Testis (tissue), 3 donors: ENCODE measurements around the gene SECTM1. TPM values are rescaled to one million over a fixed set of nuclear protein-coding genes. Genes with fewer than 3 reads are reported as not detected.
"Not testable (repeated sequence)": the region's sequence is repeated elsewhere in the genome, so short reads cannot be mapped to it uniquely, and the experiment has no call there.

ENCODE experiments used
- DNase-seq: peaks from one replicate; pipeline ENCODE4 v3.0.0-alpha.2; 2019
- H3K27ac ChIP-seq, 2 donors: fragments of 200-600 bp; sonication (generic); one replicate each; pipeline ENCODE4 v1.5.1; 2019
- H3K27me3 ChIP-seq: fragments of 200-600 bp; sonication (generic); one replicate; pipeline ENCODE4 v1.5.1; 2019
- H3K36me3 ChIP-seq: fragments of 200-600 bp; sonication (generic); one replicate; pipeline ENCODE4 v1.5.1; 2017; ENCODE audit warnings: low read depth; ENCODE audit errors: missing control alignments
- H3K4me1 ChIP-seq: fragments of 200-600 bp; sonication (generic); one replicate; pipeline ENCODE4 v1.5.1; 2019
- H3K4me3 ChIP-seq, 2 donors: fragments of 200-600 bp; sonication (generic); one replicate each; pipeline ENCODE4 v1.5.1; 2017 to 2019
- H3K9me3 ChIP-seq: fragments of 200-600 bp; sonication (generic); one replicate; pipeline ENCODE4 v1.5.1; 2017
- POLR2A ChIP-seq: fragments of 450-650 bp; IDR thresholded peaks from one replicate; pipeline ENCODE4 v1.6.1; 2017; ENCODE audit warnings: antibody characterized with exemption, mild to moderate bottlenecking, moderate library complexity
- WGBS, 2 donors: methylation state at CpG; one replicate each; pipeline ENCODE4 v1.1.5; 2018; 5-methylcytosine and 5-hydroxymethylcytosine counted together
- intact Hi-C: fragments of 100-400 bp; cut with DNase I; formaldehyde crosslinking; loops from one replicate; pipeline ENCODE4 v1.15.1; 2023; ENCODE audit warnings: low total_unique reads
- polyA plus RNA-seq: library from polyadenylated mRNA; stranded (reverse); fragments of 350-450 nt; fragmentation: Illumina TruSeq; extraction: RNeasy Lipid Tissue Mini Kit (QIAGEN cat#74804); gene quantifications from one replicate; pipeline ENCODE4 v1.2.3, GENCODE V29; 2014; ENCODE audit warnings: low read depth, low replicate concordance; ENCODE audit not compliant: insufficient read depth
- total RNA-seq, 2 donors: library from RNA; depleted of rRNA; stranded (reverse); fragments of >200 nt; gene quantifications; one replicate each; pipeline ENCODE4 v1.2.3, GENCODE V29; 2016
- TF ChIP-seq, protein P1 (sequence below), 3 experiments: fragments of 450-650 bp in 2 of 3; fragments of 200-600 bp in 1 of 3; sonication (generic) in 1 of 3; IDR thresholded peaks; one replicate each; pipeline ENCODE4 v1.5.1; 2016 to 2019; ENCODE audit warnings: antibody characterized with exemption in 3 of 3, mild to moderate bottlenecking in 2 of 3, moderate library complexity in 1 of 3

The SECTM1 gene
- total and polyA plus RNA-seq, 3 donors from 2014 or later = 0.55 to 9.3 (median 5.9) TPM

DNA sequence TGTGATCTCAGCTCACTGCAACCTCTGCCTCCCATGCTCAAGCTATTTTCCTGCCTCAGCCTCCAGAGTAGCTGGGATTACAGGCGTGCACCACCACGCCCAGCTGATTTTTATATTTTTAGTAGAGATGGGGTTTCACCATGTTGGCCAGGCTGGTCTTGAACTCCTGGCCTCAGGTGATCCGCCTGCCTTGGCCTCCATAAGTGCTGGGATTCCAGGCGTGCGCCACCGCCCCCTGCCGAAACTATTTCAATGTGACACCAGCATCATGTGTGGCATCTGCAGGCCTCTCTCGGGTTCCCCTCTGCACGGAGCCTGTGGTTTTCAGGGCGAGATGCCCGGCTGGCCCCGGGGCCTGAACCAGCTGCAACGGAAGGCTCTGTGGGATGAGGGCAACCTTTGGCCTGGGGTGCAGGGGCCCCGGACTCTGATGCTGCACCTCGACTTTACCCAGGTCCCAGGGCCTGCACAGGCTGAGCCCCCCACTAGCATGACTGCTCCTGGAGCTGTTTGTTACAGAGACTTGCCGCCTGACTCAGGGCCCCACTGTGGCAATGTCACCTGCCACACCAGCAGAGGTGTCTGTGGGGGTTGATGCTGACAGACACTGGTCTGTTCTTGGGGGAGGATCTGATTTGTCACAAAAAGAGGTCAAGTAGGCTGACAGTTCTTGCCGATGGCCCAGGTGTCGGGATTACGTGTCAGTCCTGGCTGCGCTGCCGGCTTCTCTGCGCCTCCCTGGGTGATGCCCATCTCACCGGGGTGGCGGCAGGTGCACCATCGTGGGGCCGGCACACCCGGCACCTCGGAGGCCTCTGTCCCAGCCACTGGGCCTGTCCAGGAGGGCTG is 16.8 kb upstream of the SECTM1 start:
- H3K9me3 ChIP-seq = no peaks in the 10 kb centered on the region
- no peak for TF ChIP-seq POLR2A
- TF ChIP-seq, protein P1, sequence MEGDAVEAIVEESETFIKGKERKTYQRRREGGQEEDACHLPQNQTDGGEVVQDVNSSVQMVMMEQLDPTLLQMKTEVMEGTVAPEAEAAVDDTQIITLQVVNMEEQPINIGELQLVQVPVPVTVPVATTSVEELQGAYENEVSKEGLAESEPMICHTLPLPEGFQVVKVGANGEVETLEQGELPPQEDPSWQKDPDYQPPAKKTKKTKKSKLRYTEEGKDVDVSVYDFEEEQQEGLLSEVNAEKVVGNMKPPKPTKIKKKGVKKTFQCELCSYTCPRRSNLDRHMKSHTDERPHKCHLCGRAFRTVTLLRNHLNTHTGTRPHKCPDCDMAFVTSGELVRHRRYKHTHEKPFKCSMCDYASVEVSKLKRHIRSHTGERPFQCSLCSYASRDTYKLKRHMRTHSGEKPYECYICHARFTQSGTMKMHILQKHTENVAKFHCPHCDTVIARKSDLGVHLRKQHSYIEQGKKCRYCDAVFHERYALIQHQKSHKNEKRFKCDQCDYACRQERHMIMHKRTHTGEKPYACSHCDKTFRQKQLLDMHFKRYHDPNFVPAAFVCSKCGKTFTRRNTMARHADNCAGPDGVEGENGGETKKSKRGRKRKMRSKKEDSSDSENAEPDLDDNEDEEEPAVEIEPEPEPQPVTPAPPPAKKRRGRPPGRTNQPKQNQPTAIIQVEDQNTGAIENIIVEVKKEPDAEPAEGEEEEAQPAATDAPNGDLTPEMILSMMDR (IDR thresholded peaks at IDR 0.05) = no peak
- peaks cover 8% of the 10 kb centered on the region for H3K4me1 ChIP-seq
- H3K36me3 ChIP-seq = no peaks in the 10 kb centered on the region
- no peaks in the 10 kb centered on the region for H3K27me3 ChIP-seq
- H3K27ac ChIP-seq = no peak overlapping the region
- 93 to 95% methylated on average over 10 to 28 of the region's 28 CpGs for WGBS, 2 donors
- no peak for DNase-seq
- intact Hi-C loops = loop anchor here (10.0 kb wide), 1 partner anchor 64 kb away; the partner anchor contains the start of genes HEXD and OGFOD3
- no peak overlapping the region for H3K4me3 ChIP-seq

DNA sequence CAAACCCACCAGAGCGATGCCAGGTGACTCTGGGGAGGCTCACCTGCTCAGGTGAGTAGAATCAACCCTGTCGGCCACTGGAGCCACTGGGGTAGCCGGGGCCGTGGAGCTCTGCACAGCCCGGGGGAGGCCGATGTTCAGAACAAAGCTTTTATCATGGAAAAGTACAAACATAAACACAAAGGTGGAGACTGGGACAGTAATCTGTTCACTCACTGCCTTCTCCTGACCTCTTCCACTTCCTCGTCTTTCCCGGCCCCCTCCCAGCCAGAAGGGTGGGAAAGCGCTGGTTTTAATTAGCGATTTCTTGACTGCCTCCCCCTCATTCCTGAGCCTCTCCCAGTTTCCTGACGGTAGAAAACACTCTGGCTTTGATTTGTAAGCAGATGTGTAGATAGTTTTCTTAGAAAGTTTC is 15.7 kb upstream of the SECTM1 start:
- TF ChIP-seq, protein P1 (IDR thresholded peaks at IDR 0.05) = no peak
- no peak for TF ChIP-seq POLR2A
- Histone ChIP-seq H3K36me3 (no peaks in the 10 kb centered on the region), H3K27me3 (no peaks in the 10 kb centered on the region), H3K4me1 (peaks cover 8% of the 10 kb centered on the region), H3K9me3 (no peaks in the 10 kb centered on the region), H3K4me3 (no peak overlapping the region), H3K27ac (no peak overlapping the region)
- 29 to 36% methylated on average over 11 of the region's 11 CpGs for WGBS, 2 donors
- no peak for DNase-seq
- intact Hi-C loops = no loop called here

DNA sequence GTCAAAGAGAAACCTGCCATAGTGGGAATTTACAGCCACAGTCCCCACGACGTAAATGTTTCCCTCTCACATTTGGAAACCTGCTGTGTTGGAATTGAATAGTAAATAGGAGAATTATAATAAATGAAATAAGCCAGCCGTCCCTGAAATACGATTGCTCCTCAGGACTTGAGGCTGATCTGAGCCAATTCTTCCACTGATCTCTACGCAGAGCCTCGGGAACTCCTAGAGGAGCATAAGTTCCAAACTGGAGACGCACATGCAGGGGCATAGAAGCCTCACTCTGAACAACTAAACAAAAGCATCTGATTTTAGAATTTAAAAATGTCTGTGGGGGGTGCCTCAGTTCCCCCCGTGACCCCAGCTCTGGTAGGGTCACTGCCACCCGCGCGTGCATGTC is 15.3 kb upstream of the SECTM1 start:
- Histone ChIP-seq H3K27ac (no peak overlapping the region), H3K36me3 (no peaks in the 10 kb centered on the region)

DNA sequence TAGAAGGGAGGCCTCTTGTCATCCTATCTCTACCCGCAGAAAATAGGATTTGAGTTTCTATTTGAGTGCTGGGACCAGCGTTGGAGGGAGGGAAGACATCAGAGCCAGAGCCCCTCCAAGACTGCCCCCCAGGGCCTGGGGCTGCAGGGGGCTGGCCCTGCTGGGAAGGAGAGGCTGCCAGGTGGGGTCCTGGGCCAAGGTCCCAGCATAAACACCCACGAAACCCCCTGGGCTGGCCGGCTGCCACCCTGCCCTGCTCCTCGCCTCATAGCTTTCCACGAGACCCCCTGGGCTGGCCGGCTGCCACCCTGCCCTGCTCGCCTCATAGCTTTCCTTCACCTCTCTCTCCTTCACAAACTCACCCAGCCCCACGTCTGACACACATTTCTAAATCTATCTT is 14.9 kb upstream of the SECTM1 start:
- Histone ChIP-seq H3K36me3 (no peaks in the 10 kb centered on the region), H3K9me3 (no peaks in the 10 kb centered on the region), H3K27ac (no peak overlapping the region), H3K27me3 (no peaks in the 10 kb centered on the region), H3K4me1 (peaks cover 8% of the 10 kb centered on the region), H3K4me3 (no peak overlapping the region)
- 72 to 73% methylated on average over 9 of the region's 9 CpGs for WGBS, 2 donors
- no peak for DNase-seq
- intact Hi-C loops = no loop called here
- TF ChIP-seq, protein P1 (IDR thresholded peaks at IDR 0.05) = no peak
- TF ChIP-seq POLR2A = no peak

More for the DNA sequence above, 15.3 kb upstream of the SECTM1 start:
- H3K4me1 ChIP-seq = peaks cover 8% of the 10 kb centered on the region
- H3K4me3 ChIP-seq = no peak overlapping the region
- intact Hi-C loops = no loop called here
- DNase-seq = no peak
- WGBS, 2 donors = 47 to 49% methylated on average over 11 of the region's 11 CpGs
- H3K27me3 ChIP-seq = no peaks in the 10 kb centered on the region
- TF ChIP-seq, protein P1 (IDR thresholded peaks at IDR 0.05) = no peak
- TF ChIP-seq POLR2A = no peak
- H3K9me3 ChIP-seq = no peaks in the 10 kb centered on the region

DNA sequence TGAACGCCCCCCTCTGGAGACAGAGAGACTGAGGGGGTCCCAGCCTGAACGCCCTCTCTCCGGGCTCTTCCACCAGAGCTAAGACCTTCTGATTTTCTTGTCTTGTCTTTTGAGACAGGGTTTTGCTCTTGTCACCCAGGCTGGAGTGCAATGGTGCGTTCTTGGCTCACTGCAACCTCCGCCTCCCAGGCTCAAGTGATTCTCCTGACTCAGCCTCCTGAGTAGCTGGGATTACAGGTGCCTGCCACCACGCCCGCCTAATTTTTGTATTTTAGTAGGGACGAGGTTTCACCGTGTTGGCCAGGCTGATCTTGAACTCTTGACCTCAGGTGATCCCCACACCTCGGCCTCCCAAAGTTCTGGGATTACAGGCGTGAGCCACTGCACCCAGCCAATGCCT is 14.4 kb upstream of the SECTM1 start:
- H3K4me3 ChIP-seq, H3K27me3 ChIP-seq, H3K4me1 ChIP-seq, H3K27ac ChIP-seq, H3K9me3 ChIP-seq, intact Hi-C loops, H3K36me3 ChIP-seq, DNase-seq: not testable (repeated sequence)
- 86 to 88% methylated on average over 11 of the region's 11 CpGs for WGBS, 2 donors
